GM12892 (cell line): ENCODE measurements around the gene CRTC1.

Experiments used
- POLR2A ChIP-seq: IDR thresholded peaks from 2 replicates; pipeline ENCODE4 v1.6.1; 2011; ENCODE audit warnings: low read depth, low read length, control low read depth
- POLR2AphosphoS5 ChIP-seq: IDR thresholded peaks from 2 replicates; pipeline ENCODE4 v1.6.1; 2011; ENCODE audit warnings: low read depth, low read length, control low read depth
- TAF1 ChIP-seq: IDR thresholded peaks from 2 replicates; pipeline ENCODE4 v1.6.1; 2011; ENCODE audit warnings: low read depth, mild to moderate bottlenecking, control low read depth, low read length, borderline replicate concordance

GRCh38 chr19:18730885-18731513 is 47.5 kb downstream of the CRTC1 start:
- no peak for TF ChIP-seq POLR2AphosphoS5
- no peak for TF ChIP-seq POLR2A
- TF ChIP-seq TAF1 = no peak
